Measurements from ENCODE around the gene SPTBN5.

SPTBN5 gene

DNA sequence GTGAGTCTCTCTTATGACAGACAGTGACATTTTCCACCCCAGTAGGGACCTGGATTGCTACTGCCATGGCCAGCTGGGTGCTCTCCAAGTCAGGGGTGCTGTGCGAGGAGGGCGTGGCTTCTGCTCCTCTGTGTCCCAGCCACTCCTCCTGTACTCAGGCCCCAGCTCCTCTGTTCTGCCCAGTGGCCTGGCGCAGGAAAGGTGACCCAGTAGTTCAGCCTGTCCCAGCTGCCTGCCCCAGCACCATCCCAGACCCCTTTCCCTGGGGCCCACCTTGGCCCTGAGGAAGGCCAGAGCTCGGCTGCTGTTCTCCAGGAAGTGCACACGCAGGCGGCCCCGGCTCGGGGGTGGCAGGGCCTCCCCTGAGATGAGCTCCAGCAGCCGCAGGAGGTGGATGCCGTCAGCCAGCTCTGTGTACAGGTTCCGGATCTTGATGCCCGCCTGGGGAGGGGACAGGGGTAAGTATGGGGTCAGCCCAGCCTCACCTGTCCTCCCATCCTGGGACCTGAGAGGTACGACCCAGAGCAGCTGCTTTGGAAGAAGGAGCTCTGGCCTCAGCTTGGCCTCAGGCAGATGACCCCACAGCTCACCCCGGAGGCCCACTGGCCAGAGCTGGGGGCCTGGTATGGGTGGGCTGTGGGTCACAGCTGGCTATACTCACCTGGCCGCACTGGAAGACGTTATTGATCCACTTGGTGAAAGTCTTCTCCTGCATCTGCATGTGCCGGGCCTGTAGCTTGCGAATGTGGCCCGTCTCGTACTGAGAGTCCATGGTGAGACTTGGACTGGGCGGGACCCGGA lies 1.0 kb downstream of the SPTBN5 start:
- TF ChIP-seq, protein P1, sequence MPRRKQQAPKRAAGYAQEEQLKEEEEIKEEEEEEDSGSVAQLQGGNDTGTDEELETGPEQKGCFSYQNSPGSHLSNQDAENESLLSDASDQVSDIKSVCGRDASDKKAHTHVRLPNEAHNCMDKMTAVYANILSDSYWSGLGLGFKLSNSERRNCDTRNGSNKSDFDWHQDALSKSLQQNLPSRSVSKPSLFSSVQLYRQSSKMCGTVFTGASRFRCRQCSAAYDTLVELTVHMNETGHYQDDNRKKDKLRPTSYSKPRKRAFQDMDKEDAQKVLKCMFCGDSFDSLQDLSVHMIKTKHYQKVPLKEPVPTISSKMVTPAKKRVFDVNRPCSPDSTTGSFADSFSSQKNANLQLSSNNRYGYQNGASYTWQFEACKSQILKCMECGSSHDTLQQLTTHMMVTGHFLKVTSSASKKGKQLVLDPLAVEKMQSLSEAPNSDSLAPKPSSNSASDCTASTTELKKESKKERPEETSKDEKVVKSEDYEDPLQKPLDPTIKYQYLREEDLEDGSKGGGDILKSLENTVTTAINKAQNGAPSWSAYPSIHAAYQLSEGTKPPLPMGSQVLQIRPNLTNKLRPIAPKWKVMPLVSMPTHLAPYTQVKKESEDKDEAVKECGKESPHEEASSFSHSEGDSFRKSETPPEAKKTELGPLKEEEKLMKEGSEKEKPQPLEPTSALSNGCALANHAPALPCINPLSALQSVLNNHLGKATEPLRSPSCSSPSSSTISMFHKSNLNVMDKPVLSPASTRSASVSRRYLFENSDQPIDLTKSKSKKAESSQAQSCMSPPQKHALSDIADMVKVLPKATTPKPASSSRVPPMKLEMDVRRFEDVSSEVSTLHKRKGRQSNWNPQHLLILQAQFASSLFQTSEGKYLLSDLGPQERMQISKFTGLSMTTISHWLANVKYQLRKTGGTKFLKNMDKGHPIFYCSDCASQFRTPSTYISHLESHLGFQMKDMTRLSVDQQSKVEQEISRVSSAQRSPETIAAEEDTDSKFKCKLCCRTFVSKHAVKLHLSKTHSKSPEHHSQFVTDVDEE (CRISPR knock-in tag; IDR thresholded peaks at IDR 0.05): no peak
- no peak for TF ChIP-seq ZNF8 (CRISPR knock-in tag; IDR thresholded peaks at IDR 0.05)
- TF ChIP-seq ARNTL (CRISPR knock-in tag; IDR thresholded peaks at IDR 0.05; ENCODE audit: borderline replicate concordance, low read depth): no peak
- TF ChIP-seq TOX (CRISPR knock-in tag; IDR thresholded peaks at IDR 0.05; ENCODE audit: borderline replicate concordance): no peak
- TF ChIP-seq ZNF70 (CRISPR knock-in tag; IDR thresholded peaks at IDR 0.05): no peak
- no peak for TF ChIP-seq TCF4 (CRISPR knock-in tag; IDR thresholded peaks at IDR 0.05; ENCODE audit: borderline replicate concordance)
- TF ChIP-seq, protein P2, sequence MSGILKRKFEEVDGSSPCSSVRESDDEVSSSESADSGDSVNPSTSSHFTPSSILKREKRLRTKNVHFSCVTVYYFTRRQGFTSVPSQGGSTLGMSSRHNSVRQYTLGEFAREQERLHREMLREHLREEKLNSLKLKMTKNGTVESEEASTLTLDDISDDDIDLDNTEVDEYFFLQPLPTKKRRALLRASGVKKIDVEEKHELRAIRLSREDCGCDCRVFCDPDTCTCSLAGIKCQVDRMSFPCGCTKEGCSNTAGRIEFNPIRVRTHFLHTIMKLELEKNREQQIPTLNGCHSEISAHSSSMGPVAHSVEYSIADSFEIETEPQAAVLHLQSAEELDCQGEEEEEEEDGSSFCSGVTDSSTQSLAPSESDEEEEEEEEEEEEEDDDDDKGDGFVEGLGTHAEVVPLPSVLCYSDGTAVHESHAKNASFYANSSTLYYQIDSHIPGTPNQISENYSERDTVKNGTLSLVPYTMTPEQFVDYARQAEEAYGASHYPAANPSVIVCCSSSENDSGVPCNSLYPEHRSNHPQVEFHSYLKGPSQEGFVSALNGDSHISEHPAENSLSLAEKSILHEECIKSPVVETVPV (CRISPR knock-in tag; IDR thresholded peaks at IDR 0.05): no peak
- no peak for TF ChIP-seq BACH2 (CRISPR knock-in tag; IDR thresholded peaks at IDR 0.05; ENCODE audit: borderline replicate concordance)
- TF ChIP-seq PATZ1 (CRISPR knock-in tag; IDR thresholded peaks at IDR 0.05; ENCODE audit: borderline replicate concordance): no peak
- TF ChIP-seq, protein P3, sequence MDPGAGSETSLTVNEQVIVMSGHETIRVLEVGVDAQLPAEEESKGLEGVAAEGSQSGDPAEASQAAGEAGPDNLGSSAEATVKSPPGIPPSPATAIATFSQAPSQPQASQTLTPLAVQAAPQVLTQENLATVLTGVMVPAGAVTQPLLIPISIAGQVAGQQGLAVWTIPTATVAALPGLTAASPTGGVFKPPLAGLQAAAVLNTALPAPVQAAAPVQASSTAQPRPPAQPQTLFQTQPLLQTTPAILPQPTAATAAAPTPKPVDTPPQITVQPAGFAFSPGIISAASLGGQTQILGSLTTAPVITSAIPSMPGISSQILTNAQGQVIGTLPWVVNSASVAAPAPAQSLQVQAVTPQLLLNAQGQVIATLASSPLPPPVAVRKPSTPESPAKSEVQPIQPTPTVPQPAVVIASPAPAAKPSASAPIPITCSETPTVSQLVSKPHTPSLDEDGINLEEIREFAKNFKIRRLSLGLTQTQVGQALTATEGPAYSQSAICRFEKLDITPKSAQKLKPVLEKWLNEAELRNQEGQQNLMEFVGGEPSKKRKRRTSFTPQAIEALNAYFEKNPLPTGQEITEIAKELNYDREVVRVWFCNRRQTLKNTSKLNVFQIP (CRISPR knock-in tag; IDR thresholded peaks at IDR 0.05; ENCODE audit: borderline replicate concordance, low read depth): no peak
- TF ChIP-seq ISL1 (CRISPR knock-in tag; IDR thresholded peaks at IDR 0.05): no peak
- no peak for ATAC-seq

DNA sequence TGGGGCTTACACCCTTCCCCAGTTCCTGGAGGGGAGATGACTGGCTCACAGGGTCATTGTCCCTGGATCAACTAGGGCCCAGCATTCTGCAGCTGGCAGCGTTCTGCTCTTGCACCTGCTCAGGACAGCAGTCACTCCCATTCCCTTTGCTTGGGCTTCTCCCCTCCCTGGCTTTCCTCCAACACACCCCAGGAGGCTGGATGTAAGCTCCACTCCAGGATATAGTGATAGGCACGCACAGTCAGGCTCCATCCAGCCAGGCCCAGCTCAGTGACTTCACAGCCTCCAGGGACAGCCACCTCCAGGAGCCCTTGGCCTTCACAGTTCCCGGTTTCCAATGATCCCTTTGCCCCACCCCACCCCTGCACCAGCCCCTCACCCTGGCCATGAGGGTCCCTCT lies 1.9 kb downstream of the SPTBN5 start:
- ATAC-seq: no peak
- TF ChIP-seq ESRRG (CRISPR knock-in tag; IDR thresholded peaks at IDR 0.05): no peak
- TF ChIP-seq ZFP3 (CRISPR knock-in tag; IDR thresholded peaks at IDR 0.05): no peak
- no peak for TF ChIP-seq TOX (CRISPR knock-in tag; IDR thresholded peaks at IDR 0.05; ENCODE audit: borderline replicate concordance)
- no peak for TF ChIP-seq ZC3H10 (CRISPR knock-in tag; IDR thresholded peaks at IDR 0.05)
- TF ChIP-seq TCF4 (CRISPR knock-in tag; IDR thresholded peaks at IDR 0.05; ENCODE audit: borderline replicate concordance): no peak
- TF ChIP-seq, protein P4, sequence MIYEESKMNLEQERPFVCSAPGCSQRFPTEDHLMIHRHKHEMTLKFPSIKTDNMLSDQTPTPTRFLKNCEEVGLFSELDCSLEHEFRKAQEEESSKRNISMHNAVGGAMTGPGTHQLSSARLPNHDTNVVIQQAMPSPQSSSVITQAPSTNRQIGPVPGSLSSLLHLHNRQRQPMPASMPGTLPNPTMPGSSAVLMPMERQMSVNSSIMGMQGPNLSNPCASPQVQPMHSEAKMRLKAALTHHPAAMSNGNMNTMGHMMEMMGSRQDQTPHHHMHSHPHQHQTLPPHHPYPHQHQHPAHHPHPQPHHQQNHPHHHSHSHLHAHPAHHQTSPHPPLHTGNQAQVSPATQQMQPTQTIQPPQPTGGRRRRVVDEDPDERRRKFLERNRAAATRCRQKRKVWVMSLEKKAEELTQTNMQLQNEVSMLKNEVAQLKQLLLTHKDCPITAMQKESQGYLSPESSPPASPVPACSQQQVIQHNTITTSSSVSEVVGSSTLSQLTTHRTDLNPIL (CRISPR knock-in tag; IDR thresholded peaks at IDR 0.05; ENCODE audit: low read depth): no peak
- no peak for TF ChIP-seq CSDC2 (CRISPR knock-in tag; IDR thresholded peaks at IDR 0.05)
- TF ChIP-seq PATZ1 (CRISPR knock-in tag; IDR thresholded peaks at IDR 0.05; ENCODE audit: borderline replicate concordance): no peak
- TF ChIP-seq, protein P3 (CRISPR knock-in tag; IDR thresholded peaks at IDR 0.05; ENCODE audit: borderline replicate concordance, low read depth): no peak
- TF ChIP-seq ZNF565 (CRISPR knock-in tag; conservative IDR thresholded peaks at IDR 0.05; ENCODE audit: low read depth): no peak
- TF ChIP-seq, protein P2 (CRISPR knock-in tag; IDR thresholded peaks at IDR 0.05): no peak
- no peak for TF ChIP-seq PPARA (CRISPR knock-in tag; IDR thresholded peaks at IDR 0.05; ENCODE audit: borderline replicate concordance)
